Spleen (tissue), 11 donors: ENCODE measurements around the gene CST3. TPM values are rescaled to one million over a fixed set of nuclear protein-coding genes. Genes with fewer than 3 reads are reported as not detected.

ENCODE experiments used
- DNase-seq: peaks from one replicate; pipeline ENCODE4 v3.0.0-alpha.2; 2020
- H3K27ac ChIP-seq, 8 donors: fragments of 200-600 bp; sonication (generic) in 7 of 8; 1 replicate in 4 of 8; 2 replicates in 4 of 8; pipeline versions ENCODE4 v1.5.0 to v1.8.0; 2016 to 2021; ENCODE audit warnings: inconsistent platforms in 4 of 8, mild to moderate bottlenecking in 4 of 8, moderate library complexity in 1 of 8
- H3K27me3 ChIP-seq, 7 donors: fragments of 200-600 bp; sonication (generic) in 6 of 7; replicated peaks in 1 of 7; 1 replicate in 4 of 7; 2 replicates in 3 of 7; pipeline versions ENCODE4 v1.5.0 to v1.8.0; 2016 to 2021; ENCODE audit warnings: inconsistent platforms in 3 of 7, mild to moderate bottlenecking in 1 of 7
- H3K36me3 ChIP-seq, 6 donors: fragments of 200-600 bp; sonication (generic) in 5 of 6; 1 replicate in 4 of 6; 2 replicates in 2 of 6; pipeline versions ENCODE4 v1.5.0 to v1.8.0; 2016 to 2021; ENCODE audit warnings: inconsistent platforms in 2 of 6
- H3K4me1 ChIP-seq, 6 donors: fragments of 200-600 bp; sonication (generic) in 5 of 6; 1 replicate in 3 of 6; 2 replicates in 3 of 6; pipeline versions ENCODE4 v1.5.0 to v1.8.0; 2016 to 2021; ENCODE audit warnings: inconsistent platforms in 3 of 6
- H3K4me3 ChIP-seq, 8 donors: fragments of 200-600 bp; sonication (generic) in 7 of 8; 1 replicate in 4 of 8; 2 replicates in 4 of 8; pipeline versions ENCODE4 v1.5.0 to v1.8.0; 2016 to 2021; ENCODE audit warnings: inconsistent platforms in 4 of 8, mild to moderate bottlenecking in 4 of 8, moderate library complexity in 2 of 8
- H3K9me3 ChIP-seq, 8 donors: fragments of 200-600 bp; sonication (generic) in 7 of 8; 1 replicate in 4 of 8; 2 replicates in 4 of 8; pipeline versions ENCODE4 v1.5.0 to v1.8.0; 2016 to 2021; ENCODE audit warnings: inconsistent platforms in 4 of 8
- CTCF ChIP-seq, 11 experiments: fragments of 200-600 bp in 7 of 11; fragments of 450-650 bp in 4 of 11; sonication (generic) in 4 of 11; IDR thresholded peaks in 8 of 11; conservative IDR thresholded peaks in 3 of 11; 1 replicate in 7 of 11; 2 replicates in 4 of 11; pipeline versions ENCODE4 v1.4.0 to v1.8.0; 2016 to 2021; ENCODE audit warnings: antibody characterized with exemption in 11 of 11, inconsistent platforms in 4 of 11, mild to moderate bottlenecking in 1 of 11
- POLR2A ChIP-seq, 3 donors: fragments of 450-650 bp; IDR thresholded peaks; one replicate each; pipeline ENCODE4 v1.5.1; 2017; ENCODE audit warnings: antibody characterized with exemption in 3 of 3, mild to moderate bottlenecking in 1 of 3
- POLR2AphosphoS5 ChIP-seq, 3 donors: sonication (generic); formaldehyde crosslinking; IDR thresholded peaks; one replicate each; pipeline ENCODE4 v1.5.1; 2017; ENCODE audit warnings: antibody characterized with exemption in 3 of 3
- WGBS, 5 donors: extraction: QIAGEN DNeasy Blood & Tissue Kit in 3 of 5; methylation state at CpG; one replicate each; pipeline versions ENCODE4 v1.1.5 to v1.1.7; 2013 to 2018; 5-methylcytosine and 5-hydroxymethylcytosine counted together
- intact Hi-C: fragments of 100-400 bp; cut with DNase I; formaldehyde crosslinking; loops from one replicate; pipeline ENCODE4 v1.15.0; 2023; ENCODE audit warnings: low total_unique reads
- polyA plus RNA-seq, 3 donors: library from polyadenylated mRNA; stranded (reverse); fragments of 200-250 nt; gene quantifications; one replicate each; pipeline ENCODE4 v1.2.1, GENCODE V29; 2013
- total RNA-seq, 7 donors: library from RNA; depleted of rRNA in 3 of 7; stranded (reverse); fragments of >200 nt in 3 of 7; fragmentation: NEBNext Ultra II Directional in 4 of 7; extraction: Animal tissue kit (Norgen Biotek cat#: 25700) in 4 of 7; gene quantifications; one replicate each; pipeline versions ENCODE4 v1.1.0 to v1.2.1, GENCODE V29; 2016 to 2021
- donor health status: healthy with polysubstance abuse.
- donor health status: DM: no; HTN: no; CAD: no; lungs with moderate emphysema.
- donor health status: DM: no; HTN: no; CAD: no.
- donor health status: Bipolar disorder and iron deficiency.
- donor health status: healthy.
- donor health status: DM: no; HTN: no; CAD: no.
- donor health status: DM: yes; HTN: yes; CAD: no.

The CST3 gene
- total and polyA plus RNA-seq, 10 donors: 199 to 1,082 (median 595) TPM

- WGBS, 5 donors: 71 to 93% (median 83%) methylated on average over 2 of the region's 2 CpGs
- intact Hi-C loops: loop anchor here (5.0 kb wide), 1 partner anchor 170 kb away; no protein-coding TSS in a partner anchor
- no peaks in the 10 kb centered on the region for H3K27me3 ChIP-seq
- peaks cover 0 to 4% (median 0%) of the 10 kb centered on the region in 6 donors for H3K4me1 ChIP-seq
- no peak for DNase-seq
- H3K27ac ChIP-seq: no peak overlapping the region
- no peaks in the 10 kb centered on the region for H3K9me3 ChIP-seq
- H3K36me3 ChIP-seq: no peaks in the 10 kb centered on the region
- no peak overlapping the region for H3K4me3 ChIP-seq
- TF ChIP-seq POLR2AphosphoS5 (IDR thresholded peaks at IDR 0.05) (no peak), CTCF (IDR thresholded peaks at IDR 0.05 in 8 of 11, conservative IDR thresholded peaks at IDR 0.05 in 3 of 11) (no peak), POLR2A (IDR thresholded peaks at IDR 0.05) (no peak)
Observed at GRCh38 chr20:23612396-23612795, 25.4 kb downstream of the CST3 start.

DNA sequence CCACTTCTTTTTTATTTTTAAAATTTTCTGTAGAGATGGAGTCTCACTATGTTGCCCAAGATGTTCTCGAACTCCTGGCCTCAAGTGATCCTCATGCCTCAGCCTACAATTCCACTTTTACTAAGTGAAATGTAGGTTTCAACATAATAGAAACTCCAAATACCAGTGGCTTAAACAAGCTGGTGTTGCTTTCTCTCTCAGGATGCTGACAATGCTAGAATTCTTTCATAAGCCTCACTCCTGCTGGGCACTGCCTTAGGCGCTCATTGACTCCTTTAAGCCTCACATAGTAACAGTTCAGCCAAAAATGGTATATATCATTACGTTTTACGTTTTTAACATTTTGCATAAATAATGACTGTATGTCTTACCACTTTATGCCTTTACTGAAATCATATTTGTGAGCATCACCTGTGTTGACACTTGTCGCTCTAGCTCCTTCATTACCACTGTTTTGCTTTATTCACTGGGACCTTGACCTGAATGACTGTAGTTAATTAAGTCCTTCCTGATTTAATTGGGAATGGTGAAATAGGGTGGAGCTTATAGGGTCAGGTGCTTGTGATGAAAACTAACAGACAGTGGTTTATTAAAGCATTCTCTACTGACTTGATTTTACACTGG is 28.2 kb downstream of the CST3 start:
- H3K9me3 ChIP-seq: no peaks in the 10 kb centered on the region
- WGBS, 5 donors: 88 to 93% (median 90%) methylated on average over 5 of the region's 5 CpGs
- H3K4me1 ChIP-seq: peaks cover 0 to 11% (median 0%) of the 10 kb centered on the region in 6 donors
- TF ChIP-seq POLR2AphosphoS5 (IDR thresholded peaks at IDR 0.05): no peak
- no peak for TF ChIP-seq POLR2A (IDR thresholded peaks at IDR 0.05)
- TF ChIP-seq CTCF (IDR thresholded peaks at IDR 0.05 in 8 of 11, conservative IDR thresholded peaks at IDR 0.05 in 3 of 11): no peak
- peaks cover 0 to 12% (median 0%) of the 10 kb centered on the region in 7 donors for H3K27me3 ChIP-seq
- H3K27ac ChIP-seq: no peak overlapping the region
- no peaks in the 10 kb centered on the region for H3K36me3 ChIP-seq
- intact Hi-C loops: loop anchor here (5.0 kb wide), 1 partner anchor 167 kb away; no protein-coding TSS in a partner anchor
- no peak overlapping the region for H3K4me3 ChIP-seq
- DNase-seq: no peak

GRCh38 chr20:23608251-23608846 is 29.4 kb downstream of the CST3 start:
- TF ChIP-seq POLR2AphosphoS5 (IDR thresholded peaks at IDR 0.05) (no peak), CTCF (IDR thresholded peaks at IDR 0.05 in 8 of 11, conservative IDR thresholded peaks at IDR 0.05 in 3 of 11) (no peak)
- peaks cover 0 to 15% (median 0%) of the 10 kb centered on the region in 7 donors for H3K27me3 ChIP-seq
- no peaks in the 10 kb centered on the region for H3K36me3 ChIP-seq
- H3K4me1 ChIP-seq: peaks cover 0 to 10% (median 0%) of the 10 kb centered on the region in 6 donors
- no peaks in the 10 kb centered on the region for H3K9me3 ChIP-seq
- no peak overlapping the region for H3K27ac ChIP-seq
- intact Hi-C loops: no loop called here
- no peak overlapping the region for H3K4me3 ChIP-seq
- WGBS, 5 donors: 80 to 86% (median 85%) methylated on average over 16 to 18 of the region's 18 CpGs
- DNase-seq: no peak

DNA sequence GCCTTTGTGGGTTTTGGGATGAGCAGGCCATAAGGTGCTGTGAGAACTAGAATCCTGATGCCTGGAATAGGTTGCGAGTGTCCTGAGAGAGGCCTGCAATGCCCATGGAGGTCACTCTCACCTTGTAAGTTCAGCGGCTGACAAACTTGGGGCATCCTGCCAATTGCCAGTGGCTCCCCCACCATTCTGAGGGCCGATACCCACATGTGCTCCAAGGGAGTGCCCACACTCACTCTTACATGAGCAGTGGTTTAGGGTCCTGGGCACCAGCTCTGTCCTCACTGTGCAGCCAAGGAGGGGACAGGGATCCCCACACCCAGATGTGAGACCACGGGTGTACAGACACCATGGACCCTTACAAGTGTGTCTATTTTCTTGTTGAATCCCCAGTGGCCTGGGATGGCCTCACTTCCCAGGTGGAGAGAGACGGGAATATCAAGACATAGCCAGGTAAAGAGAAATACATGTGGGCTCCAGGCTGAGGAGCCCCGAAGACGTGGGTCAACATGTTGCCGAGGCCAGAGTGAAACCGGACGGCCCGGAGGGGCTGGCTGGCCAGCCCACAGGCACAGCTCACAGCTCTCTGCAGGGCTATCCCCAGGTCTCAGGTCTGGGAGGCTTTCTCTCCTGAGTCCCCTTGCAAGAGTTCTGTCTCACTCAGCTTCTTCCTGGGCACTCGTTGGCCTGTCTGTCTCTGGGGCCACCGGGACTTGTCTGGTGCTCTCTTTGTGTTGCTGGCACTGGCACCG is 30.1 kb downstream of the CST3 start:
- intact Hi-C loops: no loop called here
- H3K27me3 ChIP-seq: peaks cover 0 to 21% (median 0%) of the 10 kb centered on the region in 7 donors
- 87 to 96% (median 90%) methylated on average over 6 to 14 of the region's 14 CpGs for WGBS, 5 donors

More for the DNA sequence above, 30.1 kb downstream of the CST3 start:
- Histone ChIP-seq H3K4me3 (no peak overlapping the region), H3K36me3 (no peaks in the 10 kb centered on the region), H3K9me3 (no peaks in the 10 kb centered on the region), H3K27ac (no peak overlapping the region), H3K4me1 (peaks cover 0 to 10% (median 0%) of the 10 kb centered on the region in 6 donors)
- TF ChIP-seq POLR2AphosphoS5 (IDR thresholded peaks at IDR 0.05): no peak
- no peak for TF ChIP-seq CTCF (IDR thresholded peaks at IDR 0.05 in 8 of 11, conservative IDR thresholded peaks at IDR 0.05 in 3 of 11)
- TF ChIP-seq POLR2A (IDR thresholded peaks at IDR 0.05): no peak
- DNase-seq: no peak
